IMR-90 (cell line): ENCODE measurements around the gene EHBP1. TPM values are rescaled to one million over a fixed set of nuclear protein-coding genes. Genes with fewer than 3 reads are reported as not detected.
A peak's percentile ranks its signal among the peaks of the same experiment; 100 is the strongest.

Experiments
- ATAC-seq: fragments of 200-7000 bp; cut with Tn5 transposase; 2 replicates; pipeline ENCODE4 v1.9.1; 2020; ENCODE audit warnings: low read depth, mild to moderate bottlenecking, moderate library complexity
- BruUV-seq: library from RNA; stranded (reverse); fragments of 400-500 nt; replicated peaks from 2 replicates; lab custom pipeline; 2021; lab: Mats Ljungman, UMichigan
- CTCF ChIA-PET: fragments of 300-600 bp; formaldehyde crosslinking; extraction: SDS; loops from one replicate; lab custom pipeline; 2021; ENCODE audit warnings: antibody characterized with exemption; lab: Yijun Ruan, JAX
- POLR2A ChIA-PET: fragments of 300-600 bp; sonication (Branson Sonifier 250); formaldehyde crosslinking; loops from one replicate; lab custom pipeline; 2022; ENCODE audit warnings: antibody characterized with exemption; ENCODE audit not compliant: unreplicated experiment; lab: Charles Lee
- DNase-seq: peaks from one replicate; pipeline ENCODE4 v3.0.0; 2013
- H2AFZ ChIP-seq: replicated peaks from 2 replicates; pipeline ENCODE3; 2013; ENCODE audit warnings: low read length, mild to moderate bottlenecking; ENCODE audit not compliant: poor library complexity
- H2AK5ac ChIP-seq: 2 replicates; pipeline ENCODE4 v1.6.1; 2013; ENCODE audit warnings: low read depth, low read length, inconsistent platforms
- H2AK9ac ChIP-seq: replicated peaks from 2 replicates; pipeline ENCODE3; 2013; ENCODE audit warnings: mild to moderate bottlenecking, low read depth, low read length, moderate library complexity; ENCODE audit not compliant: poor library complexity
- H2BK120ac ChIP-seq: 2 replicates; pipeline ENCODE4 v1.6.1; 2013; ENCODE audit warnings: low read depth, low read length, inconsistent platforms
- H2BK15ac ChIP-seq: 3 replicates; pipeline ENCODE4 v1.6.1; 2013; ENCODE audit warnings: low read depth, low read length, inconsistent platforms
- H2BK20ac ChIP-seq: 2 replicates; pipeline ENCODE4 v1.6.1; 2013; ENCODE audit warnings: low read depth, mild to moderate bottlenecking, inconsistent platforms, low read length, moderate library complexity
- H2BK5ac ChIP-seq: 2 replicates; pipeline ENCODE4 v1.6.1; 2013; ENCODE audit warnings: mild to moderate bottlenecking, low read depth, low read length, inconsistent platforms; ENCODE audit not compliant: poor library complexity, severe bottlenecking
- H3K14ac ChIP-seq: replicated peaks from 2 replicates; pipeline ENCODE4 v1.6.1; 2013; ENCODE audit warnings: low read depth, low read length, inconsistent platforms
- H3K18ac ChIP-seq: 2 replicates; pipeline ENCODE4 v1.6.1; 2013; ENCODE audit warnings: low read depth, low read length, control low read depth
- H3K23ac ChIP-seq: 2 replicates; pipeline ENCODE4 v1.6.1; 2013; ENCODE audit warnings: low read depth, low read length, inconsistent platforms
- H3K27ac ChIP-seq: 2 replicates; pipeline ENCODE4 v1.5.1; 2013; ENCODE audit warnings: mild to moderate bottlenecking, control low read depth, low read length; ENCODE audit not compliant: insufficient read depth
- H3K27me3 ChIP-seq: 2 replicates; pipeline ENCODE4 v1.6.1; 2013; ENCODE audit warnings: low read length; ENCODE audit not compliant: control insufficient read depth, insufficient read depth
- H3K36me3 ChIP-seq: 2 replicates; pipeline ENCODE4 v1.6.1; 2013; ENCODE audit warnings: low read length, mixed read lengths; ENCODE audit not compliant: control insufficient read depth, insufficient read depth
- H3K4ac ChIP-seq: 2 replicates; pipeline ENCODE4 v1.6.1; 2013; ENCODE audit warnings: low read depth, low read length, inconsistent platforms
- H3K4me1 ChIP-seq: 2 replicates; pipeline ENCODE4 v1.6.1; 2013; ENCODE audit warnings: low read length, mixed read lengths; ENCODE audit not compliant: control insufficient read depth, insufficient read depth
- H3K4me2 ChIP-seq: 2 replicates; pipeline ENCODE4 v1.6.1; 2013; ENCODE audit warnings: low read depth, mild to moderate bottlenecking, control low read depth, low read length, moderate library complexity
- H3K4me3 ChIP-seq: 2 replicates; pipeline ENCODE4 v1.5.1; 2013; ENCODE audit warnings: low read depth, mild to moderate bottlenecking, control low read depth, low read length, moderate library complexity; ENCODE audit not compliant: insufficient read depth
- H3K56ac ChIP-seq: 2 replicates; pipeline ENCODE4 v1.6.1; 2013; ENCODE audit warnings: low read length, inconsistent platforms; ENCODE audit not compliant: insufficient read depth; ENCODE audit errors: extremely low read depth
- H3K79me1 ChIP-seq, 2 experiments: 2 replicates each; pipeline ENCODE4 v1.6.1; 2013; ENCODE audit warnings: low read length in 2 of 2, inconsistent platforms in 1 of 2, low read depth in 1 of 2
- H3K9ac ChIP-seq: 2 replicates; pipeline ENCODE4 v1.6.1; 2013; ENCODE audit warnings: low read depth, low read length, control low read depth
- H3K9me1 ChIP-seq: 2 replicates; pipeline ENCODE4 v1.6.1; 2013; ENCODE audit warnings: low read length, inconsistent platforms; ENCODE audit not compliant: insufficient read depth
- H3K9me3 ChIP-seq: 2 replicates; pipeline ENCODE4 v1.6.1; 2013; ENCODE audit warnings: low read length; ENCODE audit not compliant: control insufficient read depth, insufficient read depth
- H4K20me1 ChIP-seq: 2 replicates; pipeline ENCODE4 v1.6.1; 2013; ENCODE audit warnings: low read length, inconsistent platforms; ENCODE audit not compliant: insufficient read depth
- H4K5ac ChIP-seq: 2 replicates; pipeline ENCODE4 v1.6.1; 2013; ENCODE audit warnings: mild to moderate bottlenecking, low read depth, low read length, control low read depth
- H4K8ac ChIP-seq, 2 experiments: 2 replicates each; pipeline ENCODE4 v1.6.1; 2013; ENCODE audit warnings: low read depth in 2 of 2, low read length in 2 of 2, control low read depth in 1 of 2, inconsistent platforms in 1 of 2
- H4K91ac ChIP-seq: 2 replicates; pipeline ENCODE4 v1.6.1; 2013; ENCODE audit warnings: low read depth, low read length, inconsistent platforms; ENCODE audit not compliant: insufficient read depth
- CHD1 ChIP-seq: IDR thresholded peaks from 2 replicates; pipeline ENCODE4 v1.6.1; 2012; ENCODE audit warnings: low read depth, low read length, improper control_type of control experiment
- CTCF ChIP-seq: conservative IDR thresholded peaks from 2 replicates; pipeline ENCODE4 v1.5.1; 2012; ENCODE audit warnings: mild to moderate bottlenecking, low read depth, low read length, improper control_type of control experiment
- MAZ ChIP-seq: IDR thresholded peaks from 2 replicates; pipeline ENCODE4 v1.6.1; 2012; ENCODE audit warnings: low read depth, mild to moderate bottlenecking, low read length, improper control_type of control experiment, moderate library complexity, borderline replicate concordance
- WGBS, 2 experiments: methylation state at CpG; one replicate each; pipeline versions ENCODE4 v1.1.5 to v1.1.7; 2013; ENCODE audit warnings: missing lambda C conversion rate in 2 of 2; ENCODE audit not compliant: insufficient read length in 1 of 2; ENCODE audit errors: extremely low coverage in 2 of 2; 5-methylcytosine and 5-hydroxymethylcytosine counted together
- dilution Hi-C: fragments of 300-500 bp; cut with HindIII; formaldehyde crosslinking; loops from one replicate; pipeline ENCODE4 v1.14.3; 2018; ENCODE audit warnings: low sequenced_read_pairs; ENCODE audit not compliant: unreplicated experiment
- in situ Hi-C: fragments of 300-500 bp; cut with MboI; formaldehyde crosslinking; loops from 3 replicates; pipeline ENCODE4 v1.14.3; 2019; ENCODE audit warnings: low sequenced_read_pairs, inconsistent platforms, mixed read lengths
- intact Hi-C: fragments of 100-400 bp; cut with micrococcal nuclease; formaldehyde crosslinking; loops from 2 replicates; pipeline ENCODE4 v1.10.0; 2022
- polyA plus RNA-seq, 3 experiments: library from polyadenylated mRNA; depleted of rRNA; stranded (reverse); fragments of >200 nt; gene quantifications; 2 replicates each; pipeline ENCODE4 v1.2.3, GENCODE V29; 2012; ENCODE audit warnings: low replicate concordance in 1 of 3
- total RNA-seq: library from RNA; depleted of rRNA; stranded (reverse); fragments of >200 nt; gene quantifications from 2 replicates; pipeline ENCODE4 v1.2.3, GENCODE V29; 2012

Gene EHBP1
- total and polyA plus RNA-seq, 2 of the 4 experiments (the other 2 are of a cell fraction): 28.3 to 44.4 TPM

GRCh38 chr2:63053889-63054602 lies 348.5 kb downstream of the EHBP1 start:
- Histone ChIP-seq H3K23ac (no peak overlapping the region), H3K14ac (no peak overlapping the region), H2BK15ac (no peak overlapping the region), H3K9ac (no peak overlapping the region), H3K27me3 (peaks cover 97% of the 10 kb centered on the region), H3K4ac (no peak overlapping the region), H3K56ac (no peak overlapping the region), H3K4me3 (no peak overlapping the region), H3K18ac (no peak overlapping the region), H2AK9ac (no peak overlapping the region), H2BK5ac (no peak overlapping the region), H2AK5ac (no peak overlapping the region), H3K27ac (no peak overlapping the region), H3K4me1 (peaks cover 7% of the 10 kb centered on the region), H2BK120ac (no peak overlapping the region), H3K9me3 (peaks cover 32% of the 10 kb centered on the region; the same call in 1 of the 2 replicates), H3K9me1 (peaks cover 3% of the 10 kb centered on the region; the same call in 1 of the 2 replicates), H4K91ac (no peak overlapping the region), H3K4me2 (no peak overlapping the region), H3K79me1 (no peaks in the 10 kb centered on the region), H4K5ac (no peak overlapping the region), H4K8ac (no peak overlapping the region), H2AFZ (peak overlapping the region; percentile 56), H2BK20ac (no peak overlapping the region), H3K36me3 (no peaks in the 10 kb centered on the region), H4K20me1 (peaks cover 12% of the 10 kb centered on the region; the same call in 1 of the 2 replicates)
- ChIA-PET POLR2A (no interaction called here), CTCF (no interaction called here)
- intact Hi-C loops: no loop called here
- DNase-seq (no peak), ATAC-seq (no peak)
- no TSS peak for BruUV-seq
- in situ Hi-C loops: no loop called here
- WGBS, 2 experiments: 12% methylated on average over 28 of the region's 48 CpGs; no CpG with 5 or more reads in 1 of the 2 experiments
- dilution Hi-C loops: no loop called here
- peak; percentile 27; the same call in 1 of the 2 replicates for TF ChIP-seq CTCF
- TF ChIP-seq MAZ: no peak
- no peak for TF ChIP-seq CHD1
